ENCODE measurements around the gene SNAP23.

GRCh38 chr15:42448281-42448680 lies 47.2 kb upstream of the SNAP23 start:
- no peak for TF ChIP-seq ZNF274 (IDR thresholded peaks at IDR 0.05; ENCODE audit: low read depth, low read length)
- TF ChIP-seq YY1 (IDR thresholded peaks at IDR 0.05; ENCODE audit: insufficient read depth, insufficient read length) = no peak

Data from NT2/D1 (cell line).